ENCODE measurements around the gene ZNF804A. TPM values are rescaled to one million over a fixed set of nuclear protein-coding genes. Genes with fewer than 3 reads are reported as not detected.

ZNF804A gene
- total RNA-seq, 1 donor from 2014 or later = 0.32 TPM

DNA sequence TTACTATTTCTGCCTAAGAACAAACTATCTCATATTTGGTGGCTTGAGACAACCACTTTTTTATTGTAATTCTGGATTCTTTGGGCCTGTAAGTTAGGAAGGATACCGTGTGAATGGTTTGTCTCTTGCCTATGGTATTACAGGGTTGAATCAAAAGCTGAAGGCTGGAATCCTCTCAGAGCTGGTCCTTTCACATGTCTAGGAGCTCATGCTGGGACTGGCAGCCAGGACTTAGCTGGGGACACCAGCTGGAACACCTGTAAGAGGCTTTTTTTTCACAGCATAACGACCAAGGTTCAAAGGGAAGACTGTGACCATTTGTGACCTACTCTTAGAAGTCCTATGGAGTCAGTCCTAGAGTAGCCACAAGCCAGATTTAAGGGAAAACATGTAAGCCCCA lies 226.3 kb downstream of the ZNF804A start:
- no peaks in the 10 kb centered on the region for H3K36me3 ChIP-seq (ENCODE audit: insufficient read depth, low read length)
- no peaks in the 10 kb centered on the region for H3K4me1 ChIP-seq (ENCODE audit: insufficient read depth, low read length)
- no peak for TF ChIP-seq EZH2 (IDR thresholded peaks at IDR 0.05; ENCODE audit: insufficient read depth, low read length)
- TF ChIP-seq, protein P1, sequence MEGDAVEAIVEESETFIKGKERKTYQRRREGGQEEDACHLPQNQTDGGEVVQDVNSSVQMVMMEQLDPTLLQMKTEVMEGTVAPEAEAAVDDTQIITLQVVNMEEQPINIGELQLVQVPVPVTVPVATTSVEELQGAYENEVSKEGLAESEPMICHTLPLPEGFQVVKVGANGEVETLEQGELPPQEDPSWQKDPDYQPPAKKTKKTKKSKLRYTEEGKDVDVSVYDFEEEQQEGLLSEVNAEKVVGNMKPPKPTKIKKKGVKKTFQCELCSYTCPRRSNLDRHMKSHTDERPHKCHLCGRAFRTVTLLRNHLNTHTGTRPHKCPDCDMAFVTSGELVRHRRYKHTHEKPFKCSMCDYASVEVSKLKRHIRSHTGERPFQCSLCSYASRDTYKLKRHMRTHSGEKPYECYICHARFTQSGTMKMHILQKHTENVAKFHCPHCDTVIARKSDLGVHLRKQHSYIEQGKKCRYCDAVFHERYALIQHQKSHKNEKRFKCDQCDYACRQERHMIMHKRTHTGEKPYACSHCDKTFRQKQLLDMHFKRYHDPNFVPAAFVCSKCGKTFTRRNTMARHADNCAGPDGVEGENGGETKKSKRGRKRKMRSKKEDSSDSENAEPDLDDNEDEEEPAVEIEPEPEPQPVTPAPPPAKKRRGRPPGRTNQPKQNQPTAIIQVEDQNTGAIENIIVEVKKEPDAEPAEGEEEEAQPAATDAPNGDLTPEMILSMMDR (IDR thresholded peaks at IDR 0.05; ENCODE audit: insufficient read depth, low read depth, low read length) = no peak
- no peaks in the 10 kb centered on the region for H3K79me2 ChIP-seq (ENCODE audit: insufficient read depth, low read length)
- H3K4me3 ChIP-seq (ENCODE audit: insufficient read depth, low read depth, low read length) = no peak overlapping the region
- no peaks in the 10 kb centered on the region for H3K4me1 Mint-ChIP-seq (ENCODE audit: low read depth, unreplicated experiment)
- no peak overlapping the region for H3K27ac ChIP-seq (ENCODE audit: low read depth, low read length)
- H3K9me3 Mint-ChIP-seq (ENCODE audit: unreplicated experiment) = no peaks in the 10 kb centered on the region
- no peak overlapping the region for H3K27ac Mint-ChIP-seq (ENCODE audit: unreplicated experiment)
- H3K27me3 Mint-ChIP-seq (ENCODE audit: low read depth, unreplicated experiment) = no peaks in the 10 kb centered on the region
- H3K4me3 Mint-ChIP-seq (ENCODE audit: unreplicated experiment) = no peak overlapping the region
- H4K20me1 ChIP-seq (ENCODE audit: insufficient read depth, low read length) = no peaks in the 10 kb centered on the region
- no peak overlapping the region for H3K4me2 ChIP-seq (ENCODE audit: low read length)
- H3K9me3 ChIP-seq (ENCODE audit: insufficient read depth, low read depth, low read length) = no peaks in the 10 kb centered on the region
- no peaks in the 10 kb centered on the region for H3K27me3 ChIP-seq (ENCODE audit: insufficient read depth, low read length)
- DNase-seq (ENCODE audit: low read depth) (no peak), FAIRE-seq (no peak)
- no peak overlapping the region for H2AFZ ChIP-seq (ENCODE audit: low read depth, low read length)
- H3K36me3 Mint-ChIP-seq (ENCODE audit: low read depth, unreplicated experiment) = no peaks in the 10 kb centered on the region
- no peak overlapping the region for H3K9ac ChIP-seq (ENCODE audit: low read length)

DNA sequence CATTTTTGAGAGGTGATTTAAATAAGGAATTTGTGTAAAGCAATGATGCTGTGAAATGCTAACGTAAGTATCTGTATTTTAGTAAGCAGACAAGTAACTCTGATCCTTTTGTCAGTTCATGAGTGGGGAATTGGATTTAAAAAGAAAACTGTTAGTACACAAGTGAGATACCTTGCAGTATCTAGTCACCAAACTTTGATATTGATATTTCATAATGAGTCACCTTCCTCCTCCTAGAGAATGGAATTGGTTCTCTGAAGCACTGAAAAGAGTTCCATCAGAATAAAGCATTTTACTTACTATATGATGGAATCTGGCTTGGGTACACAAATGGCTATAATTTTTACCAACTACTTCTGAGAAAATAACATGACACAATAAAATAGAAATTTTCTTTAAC lies 232.2 kb downstream of the ZNF804A start:
- H3K4me3 Mint-ChIP-seq (ENCODE audit: unreplicated experiment) = no peak overlapping the region

More for the DNA sequence above, 232.2 kb downstream of the ZNF804A start:
- Histone ChIP-seq H3K9me3 (ENCODE audit: insufficient read depth, low read depth, low read length) (no peaks in the 10 kb centered on the region), H3K36me3 (ENCODE audit: insufficient read depth, low read length) (no peaks in the 10 kb centered on the region), H3K4me2 (ENCODE audit: low read length) (no peak overlapping the region), H3K27me3 (ENCODE audit: insufficient read depth, low read length) (no peaks in the 10 kb centered on the region), H3K9ac (ENCODE audit: low read length) (no peak overlapping the region), H3K79me2 (ENCODE audit: insufficient read depth, low read length) (no peaks in the 10 kb centered on the region), H3K4me3 (ENCODE audit: insufficient read depth, low read depth, low read length) (no peak overlapping the region), H2AFZ (ENCODE audit: low read depth, low read length) (no peak overlapping the region), H4K20me1 (ENCODE audit: insufficient read depth, low read length) (no peaks in the 10 kb centered on the region), H3K4me1 (ENCODE audit: insufficient read depth, low read length) (no peaks in the 10 kb centered on the region), H3K27ac (ENCODE audit: low read depth, low read length) (no peak overlapping the region)
- no peak for FAIRE-seq
- DNase-seq (ENCODE audit: low read depth) = no peak
- no peaks in the 10 kb centered on the region for H3K4me1 Mint-ChIP-seq (ENCODE audit: low read depth, unreplicated experiment)
- TF ChIP-seq, protein P1 (IDR thresholded peaks at IDR 0.05; ENCODE audit: insufficient read depth, low read depth, low read length) = no peak
- no peak for TF ChIP-seq EZH2 (IDR thresholded peaks at IDR 0.05; ENCODE audit: insufficient read depth, low read length)
- H3K36me3 Mint-ChIP-seq (ENCODE audit: low read depth, unreplicated experiment) = no peaks in the 10 kb centered on the region
- no peaks in the 10 kb centered on the region for H3K9me3 Mint-ChIP-seq (ENCODE audit: unreplicated experiment)
- H3K27me3 Mint-ChIP-seq (ENCODE audit: low read depth, unreplicated experiment) = no peaks in the 10 kb centered on the region
- no peak overlapping the region for H3K27ac Mint-ChIP-seq (ENCODE audit: unreplicated experiment)

All from astrocyte (in vitro differentiated cells and primary cell).